ENCODE data around the gene COL7A1.

Gene COL7A1

GRCh38 chr3:48528754-48529153 is 66.4 kb downstream of the COL7A1 start:
- no peaks in the 10 kb centered on the region for H3K27me3 ChIP-seq (ENCODE audit: control insufficient read depth in 1 of 2, insufficient read depth in 1 of 2, low read length in 2 of 2)
- H2BK120ac ChIP-seq (ENCODE audit: low read depth, low read length) = no peak overlapping the region
- H3K23ac ChIP-seq (ENCODE audit: low read length in 2 of 2) = no peak overlapping the region
- H3K18ac ChIP-seq (ENCODE audit: low read depth in 1 of 2, low read length in 2 of 2) = no peak overlapping the region
- H4K91ac ChIP-seq (ENCODE audit: low read length) = no peak overlapping the region
- H3K4me3 ChIP-seq (ENCODE audit: insufficient read depth in 1 of 2, low read depth in 1 of 2, low read length in 2 of 2) = no peak overlapping the region
- no peak overlapping the region for H2BK15ac ChIP-seq (ENCODE audit: low read depth, poor library complexity, severe bottlenecking)
- 99% methylated on average over 3 of the region's 3 CpGs for WGBS
- no peak overlapping the region for H2AK5ac ChIP-seq (ENCODE audit: low read length, severe bottlenecking)
- no peak overlapping the region for H3K14ac ChIP-seq (ENCODE audit: low read length in 2 of 2)
- H4K8ac ChIP-seq (ENCODE audit: low read length) = no peak overlapping the region
- H3K4me1 ChIP-seq (ENCODE audit: control insufficient read depth, insufficient read depth, low read depth, low read length) = no peaks in the 10 kb centered on the region
- peaks cover 4 to 33% of the 10 kb centered on the region in 2 experiments for H3K36me3 ChIP-seq (ENCODE audit: control insufficient read depth in 1 of 2, insufficient read depth in 2 of 2, low read depth in 1 of 2, low read length in 2 of 2)
- no peak overlapping the region for H3K27ac ChIP-seq (ENCODE audit: low read length, poor library complexity, severe bottlenecking)
- H3K4me2 ChIP-seq (ENCODE audit: low read length, poor library complexity, severe bottlenecking) = no peak overlapping the region
- no peak overlapping the region for H2BK5ac ChIP-seq (ENCODE audit: low read depth, low read length, poor library complexity, severe bottlenecking)
- no peak overlapping the region for H2AFZ ChIP-seq (ENCODE audit: low read depth, low read length)
- H2BK12ac ChIP-seq (ENCODE audit: low read length in 2 of 2) = no peak overlapping the region
- DNase-seq = no peak
- H3K79me1 ChIP-seq (replicated peaks; ENCODE audit: low read length, poor library complexity, severe bottlenecking) = peaks cover 6% of the 10 kb centered on the region
- H3K9ac ChIP-seq (ENCODE audit: low read length) = no peak overlapping the region
- H3K4ac ChIP-seq (ENCODE audit: low read depth in 1 of 2, low read length in 2 of 2) = no peak overlapping the region
- no peaks in the 10 kb centered on the region for H3K9me3 ChIP-seq (ENCODE audit: control insufficient read depth, low read length)

GRCh38 chr3:48528048-48528447 is 67.1 kb downstream of the COL7A1 start:
- H3K79me1 ChIP-seq (replicated peaks; ENCODE audit: low read length, poor library complexity, severe bottlenecking) = peaks cover 6% of the 10 kb centered on the region
- H4K8ac ChIP-seq (ENCODE audit: low read length) = no peak overlapping the region
- H3K9me3 ChIP-seq (ENCODE audit: control insufficient read depth, low read length) = no peaks in the 10 kb centered on the region
- H2BK5ac ChIP-seq (ENCODE audit: low read depth, low read length, poor library complexity, severe bottlenecking) = no peak overlapping the region
- no peak for DNase-seq
- no peaks in the 10 kb centered on the region for H3K4me1 ChIP-seq (ENCODE audit: control insufficient read depth, insufficient read depth, low read depth, low read length)
- H3K4me2 ChIP-seq (ENCODE audit: low read length, poor library complexity, severe bottlenecking) = no peak overlapping the region
- no peak overlapping the region for H2BK120ac ChIP-seq (ENCODE audit: low read depth, low read length)
- H3K27me3 ChIP-seq (ENCODE audit: control insufficient read depth in 1 of 2, insufficient read depth in 1 of 2, low read length in 2 of 2) = no peaks in the 10 kb centered on the region
- H3K23ac ChIP-seq (ENCODE audit: low read length in 2 of 2) = no peak overlapping the region
- H2AK5ac ChIP-seq (ENCODE audit: low read length, severe bottlenecking) = no peak overlapping the region
- H2BK12ac ChIP-seq (ENCODE audit: low read length in 2 of 2) = no peak overlapping the region
- H4K91ac ChIP-seq (ENCODE audit: low read length) = no peak overlapping the region
- H2BK15ac ChIP-seq (ENCODE audit: low read depth, poor library complexity, severe bottlenecking) = no peak overlapping the region
- 100% methylated on average over 9 of the region's 9 CpGs for WGBS
- H3K27ac ChIP-seq (ENCODE audit: low read length, poor library complexity, severe bottlenecking) = no peak overlapping the region
- no peak overlapping the region for H2AFZ ChIP-seq (ENCODE audit: low read depth, low read length)
- no peak overlapping the region for H3K14ac ChIP-seq (ENCODE audit: low read length in 2 of 2)
- no peak overlapping the region for H3K4me3 ChIP-seq (ENCODE audit: insufficient read depth in 1 of 2, low read depth in 1 of 2, low read length in 2 of 2)
- H3K18ac ChIP-seq (ENCODE audit: low read depth in 1 of 2, low read length in 2 of 2) = no peak overlapping the region
- H3K4ac ChIP-seq (ENCODE audit: low read depth in 1 of 2, low read length in 2 of 2) = no peak overlapping the region
- H3K36me3 ChIP-seq (ENCODE audit: control insufficient read depth in 1 of 2, insufficient read depth in 2 of 2, low read depth in 1 of 2, low read length in 2 of 2) = peaks cover 4 to 38% of the 10 kb centered on the region in 2 experiments
- no peak overlapping the region for H3K9ac ChIP-seq (ENCODE audit: low read length)

DNA sequence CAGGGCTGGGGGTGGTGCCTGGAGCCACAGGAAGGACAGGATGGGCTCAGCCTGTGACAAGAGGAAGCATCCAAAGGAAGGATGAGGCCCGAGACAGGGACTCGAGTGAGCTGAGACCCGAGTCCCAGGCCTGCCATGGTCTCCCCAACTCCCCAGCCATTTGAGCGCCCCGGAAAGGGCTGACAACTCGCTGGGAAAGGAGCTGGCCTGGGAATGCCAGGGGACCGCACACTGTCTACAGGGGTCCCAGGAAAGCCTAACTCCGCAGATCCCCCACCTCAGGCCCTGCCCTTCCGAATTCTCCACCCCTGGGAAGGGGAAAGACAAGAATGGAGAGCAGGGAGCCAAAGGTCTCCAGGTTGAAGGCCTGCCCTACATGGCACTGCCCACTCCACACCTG is 70.2 kb downstream of the COL7A1 start:
- Histone ChIP-seq H3K14ac (ENCODE audit: low read length in 2 of 2) (no peak overlapping the region), H3K9me3 (ENCODE audit: control insufficient read depth, low read length) (no peaks in the 10 kb centered on the region), H4K8ac (ENCODE audit: low read length) (no peak overlapping the region), H2BK15ac (ENCODE audit: low read depth, poor library complexity, severe bottlenecking) (no peak overlapping the region), H3K23ac (ENCODE audit: low read length in 2 of 2) (no peak overlapping the region), H3K4ac (ENCODE audit: low read depth in 1 of 2, low read length in 2 of 2) (no peak overlapping the region), H2BK120ac (ENCODE audit: low read depth, low read length) (no peak overlapping the region), H4K91ac (ENCODE audit: low read length) (no peak overlapping the region), H3K18ac (ENCODE audit: low read depth in 1 of 2, low read length in 2 of 2) (no peak overlapping the region), H3K4me3 (ENCODE audit: insufficient read depth in 1 of 2, low read depth in 1 of 2, low read length in 2 of 2) (no peak overlapping the region), H2AFZ (ENCODE audit: low read depth, low read length) (no peak overlapping the region), H2BK5ac (ENCODE audit: low read depth, low read length, poor library complexity, severe bottlenecking) (no peak overlapping the region), H3K4me2 (ENCODE audit: low read length, poor library complexity, severe bottlenecking) (no peak overlapping the region), H3K9ac (ENCODE audit: low read length) (no peak overlapping the region), H3K27ac (ENCODE audit: low read length, poor library complexity, severe bottlenecking) (no peak overlapping the region), H3K4me1 (ENCODE audit: control insufficient read depth, insufficient read depth, low read depth, low read length) (no peaks in the 10 kb centered on the region), H2BK12ac (ENCODE audit: low read length in 2 of 2) (no peak overlapping the region), H3K36me3 (ENCODE audit: control insufficient read depth in 1 of 2, insufficient read depth in 2 of 2, low read depth in 1 of 2, low read length in 2 of 2) (peaks cover 4 to 63% of the 10 kb centered on the region in 2 experiments), H3K79me1 (replicated peaks; ENCODE audit: low read length, poor library complexity, severe bottlenecking) (peaks cover 3% of the 10 kb centered on the region), H3K27me3 (ENCODE audit: control insufficient read depth in 1 of 2, insufficient read depth in 1 of 2, low read length in 2 of 2) (no peaks in the 10 kb centered on the region), H2AK5ac (ENCODE audit: low read length, severe bottlenecking) (no peak overlapping the region)
- DNase-seq = no peak
- WGBS = 94% methylated on average over 7 of the region's 9 CpGs

- H3K4me2 ChIP-seq (ENCODE audit: low read length, poor library complexity, severe bottlenecking) = no peak overlapping the region
- no peaks in the 10 kb centered on the region for H3K27me3 ChIP-seq (ENCODE audit: control insufficient read depth in 1 of 2, insufficient read depth in 1 of 2, low read length in 2 of 2)
- no peak overlapping the region for H3K4ac ChIP-seq (ENCODE audit: low read depth in 1 of 2, low read length in 2 of 2)
- no peak overlapping the region for H3K23ac ChIP-seq (ENCODE audit: low read length in 2 of 2)
- no peak overlapping the region for H4K91ac ChIP-seq (ENCODE audit: low read length)
- H3K4me3 ChIP-seq (ENCODE audit: insufficient read depth in 1 of 2, low read depth in 1 of 2, low read length in 2 of 2) = no peak overlapping the region
- H3K18ac ChIP-seq (ENCODE audit: low read depth in 1 of 2, low read length in 2 of 2) = no peak overlapping the region
- no peak overlapping the region for H2BK5ac ChIP-seq (ENCODE audit: low read depth, low read length, poor library complexity, severe bottlenecking)
- H3K9me3 ChIP-seq (ENCODE audit: control insufficient read depth, low read length) = no peaks in the 10 kb centered on the region
- H3K4me1 ChIP-seq (ENCODE audit: control insufficient read depth, insufficient read depth, low read depth, low read length) = peaks cover 6% of the 10 kb centered on the region
- H3K27ac ChIP-seq (ENCODE audit: low read length, poor library complexity, severe bottlenecking) = no peak overlapping the region
- no peak overlapping the region for H2AK5ac ChIP-seq (ENCODE audit: low read length, severe bottlenecking)
- peaks cover 0 to 82% of the 10 kb centered on the region in 2 experiments for H3K36me3 ChIP-seq (ENCODE audit: control insufficient read depth in 1 of 2, insufficient read depth in 2 of 2, low read depth in 1 of 2, low read length in 2 of 2)
- WGBS = 100% methylated on average over 6 of the region's 6 CpGs
- H4K8ac ChIP-seq (ENCODE audit: low read length) = no peak overlapping the region
- peaks cover 6% of the 10 kb centered on the region for H3K79me1 ChIP-seq (replicated peaks; ENCODE audit: low read length, poor library complexity, severe bottlenecking)
- H3K9ac ChIP-seq (ENCODE audit: low read length) = no peak overlapping the region
- H2AFZ ChIP-seq (ENCODE audit: low read depth, low read length) = no peak overlapping the region
- no peak overlapping the region for H3K14ac ChIP-seq (ENCODE audit: low read length in 2 of 2)
- H2BK120ac ChIP-seq (ENCODE audit: low read depth, low read length) = no peak overlapping the region
- no peak for DNase-seq
- no peak overlapping the region for H2BK15ac ChIP-seq (ENCODE audit: low read depth, poor library complexity, severe bottlenecking)
- H2BK12ac ChIP-seq (ENCODE audit: low read length in 2 of 2) = no peak overlapping the region
These were observed 73.5 kb downstream of the COL7A1 start for GRCh38 chr3:48521635-48522034.
